ENCODE data around the gene CSPG4. TPM values are rescaled to one million over a fixed set of nuclear protein-coding genes. Genes with fewer than 3 reads are reported as not detected.
A peak's percentile ranks its signal among the peaks of the same experiment; 100 is the strongest.

The CSPG4 gene
- total and polyA plus RNA-seq, 9 of the 15 experiments (the other 6 are each of a cell fraction or from before 2014, with no cell fraction given), result under 0.01 to 0.07 (median 0.04) TPM; not detected in 5

- peak overlapping the region; percentile 95 for H3K27ac ChIP-seq (ENCODE audit: extremely low read depth, low read depth, low read length)
- TF ChIP-seq POLR2B (IDR thresholded peaks at IDR 0.05; ENCODE audit: low read depth, partially characterized antibody), result peak; percentile 75
- no peak for TF ChIP-seq RBM39 (optimal IDR thresholded peaks at IDR 0.05; ENCODE audit: low read depth, low read length)
- TF ChIP-seq ZNF12 (CRISPR knock-in tag; IDR thresholded peaks at IDR 0.05), result no peak
- no peak for TF ChIP-seq NCOA4 (IDR thresholded peaks at IDR 0.05; ENCODE audit: partially characterized antibody)
- TF ChIP-seq TAF7 (tag; IDR thresholded peaks at IDR 0.05), result no peak
- TF ChIP-seq ZNF165 (CRISPR knock-in tag; IDR thresholded peaks at IDR 0.05; ENCODE audit: borderline replicate concordance), result no peak
- no peak for TF ChIP-seq CREB5 (CRISPR knock-in tag; IDR thresholded peaks at IDR 0.05)
- no peak for TF ChIP-seq KHSRP (IDR thresholded peaks at IDR 0.05)
- TF ChIP-seq ZNF395 (CRISPR knock-in tag; IDR thresholded peaks at IDR 0.05), result peak; percentile 77
- TF ChIP-seq ZSCAN29 (IDR thresholded peaks at IDR 0.05), result no peak
- TF ChIP-seq ZBTB26 (CRISPR knock-in tag; IDR thresholded peaks at IDR 0.05), result no peak
- no peak for TF ChIP-seq ZNF79 (CRISPR knock-in tag; IDR thresholded peaks at IDR 0.05; ENCODE audit: low read depth)
- no peak for TF ChIP-seq JUND (IDR thresholded peaks at IDR 0.05; ENCODE audit: borderline replicate concordance, low read depth, low read length)
- TF ChIP-seq JUND (tag; IDR thresholded peaks at IDR 0.05; ENCODE audit: borderline replicate concordance, low read depth, low read length), result no peak; the same call in 2 of the 3 replicates
- TF ChIP-seq ZHX1 (conservative IDR thresholded peaks at IDR 0.05; ENCODE audit: low read length), result no peak
Measured at GRCh38 chr15:75758071-75758872, 45.6 kb upstream of the CSPG4 start.

More at GRCh38 chr15:75758071-75758872, 45.6 kb upstream of the CSPG4 start:
- Histone ChIP-seq H2AFZ (ENCODE audit: low read depth, low read length) (peak overlapping the region; percentile 99), H3K36me3 (ENCODE audit: control insufficient read depth, insufficient read depth, low read length) (no peaks in the 10 kb centered on the region), H4K20me1 (replicated peaks; ENCODE audit: control insufficient read depth, insufficient read depth, low read length) (no peaks in the 10 kb centered on the region), H3K4me3 (peak overlapping the region; percentile 58), H3K4me2 (ENCODE audit: insufficient read depth, low read length) (peak overlapping the region; percentile 87), H3K9me1 (ENCODE audit: control insufficient read depth, insufficient read depth, low read length) (no peaks in the 10 kb centered on the region), H3K4me1 (replicated peaks in 1 of 2; ENCODE audit: control insufficient read depth in 2 of 2, insufficient read depth in 2 of 2, low read length in 2 of 2) (peaks cover 11 to 14% of the 10 kb centered on the region in 2 experiments), H3K79me2 (ENCODE audit: control insufficient read depth, insufficient read depth, low read length) (peaks cover 7% of the 10 kb centered on the region; the same call in 1 of the 3 replicates), H3K9ac (ENCODE audit: insufficient read depth in 1 of 2, low read depth in 2 of 2, low read length in 2 of 2) (peak overlapping the region; percentile 67 to 92), H3K9me3 (replicated peaks; ENCODE audit: control insufficient read depth, insufficient read depth, low read depth, low read length) (no peaks in the 10 kb centered on the region), H3K27me3 (ENCODE audit: control insufficient read depth in 2 of 2, insufficient read depth in 2 of 2, low read length in 2 of 2) (no peaks in the 10 kb centered on the region)
- DNase-seq (ENCODE audit: extremely low read depth in 1 of 4, low spot score in 3 of 4), result peak; percentile 92 to 96 (median 92)
- ATAC-seq, result peak; percentile 96
- WGBS (ENCODE audit: insufficient coverage, low coverage, missing lambda C conversion rate), result 3% methylated on average over 29 of the region's 35 CpGs
- CTCF ChIA-PET (ENCODE audit: low intra/inter-chr PET ratio), result no interaction called here
- TSS peak; percentile 95 for BruUV-seq (replicated peaks)
- in situ Hi-C loops (cut with MboI), result no loop called here
- POLR2A ChIA-PET, result interaction anchor here (0.8 to 1.7 kb wide), 2 partner anchors 9 to 13 kb away, joined by 4 to 6 read pairs; no protein-coding TSS in a partner anchor
- FAIRE-seq, result peak; percentile 91
- intact Hi-C loops (cut with micrococcal nuclease), result loop anchor here (1.0 to 2.0 kb wide), 2 partner anchors 19 to 64 kb away; no protein-coding TSS in a partner anchor
